Chondrocyte (in vitro differentiated cells): ENCODE results near the gene OVCH1. TPM values are rescaled to one million over a fixed set of nuclear protein-coding genes. Genes with fewer than 3 reads are reported as not detected.

Source experiments
- DNase-seq: peaks from one replicate; pipeline ENCODE4 v3.0.0; 2021; ENCODE audit warnings: mixed read lengths, low spot score
- H3K27ac Mint-ChIP-seq: one replicate; pipeline ENCODE4 v1.8.0; 2021; ENCODE audit warnings: mild to moderate bottlenecking, moderate library complexity, mixed read lengths; ENCODE audit not compliant: unreplicated experiment
- H3K27me3 Mint-ChIP-seq: 2 replicates; pipeline ENCODE4 v1.8.0; 2021; ENCODE audit warnings: low read depth, mixed read lengths
- H3K36me3 Mint-ChIP-seq: 2 replicates; pipeline ENCODE4 v1.8.0; 2021; ENCODE audit warnings: low read depth, mixed read lengths
- H3K4me1 Mint-ChIP-seq: 2 replicates; pipeline ENCODE4 v1.8.0; 2021; ENCODE audit warnings: low read depth, mild to moderate bottlenecking, mixed read lengths
- H3K4me3 Mint-ChIP-seq: one replicate; pipeline ENCODE4 v1.8.0; 2021; ENCODE audit warnings: mild to moderate bottlenecking, moderate library complexity, mixed read lengths; ENCODE audit not compliant: unreplicated experiment
- H3K9me3 Mint-ChIP-seq: 2 replicates; pipeline ENCODE4 v1.8.0; 2021; ENCODE audit warnings: low read depth, mixed read lengths
- total RNA-seq: library from RNA; stranded (reverse); gene quantifications from 3 replicates; pipeline ENCODE4 v1.2.1, GENCODE V29; 2021
- TF ChIP-seq, protein P1 (sequence below): fragments of 200-600 bp; sonication (generic); IDR thresholded peaks from 2 replicates; pipeline ENCODE4 v1.5.0; 2021; ENCODE audit warnings: antibody characterized with exemption, mild to moderate bottlenecking, moderate library complexity

OVCH1 gene
- total RNA-seq, 1 donor from 2014 or later, result 0.20 TPM

DNA sequence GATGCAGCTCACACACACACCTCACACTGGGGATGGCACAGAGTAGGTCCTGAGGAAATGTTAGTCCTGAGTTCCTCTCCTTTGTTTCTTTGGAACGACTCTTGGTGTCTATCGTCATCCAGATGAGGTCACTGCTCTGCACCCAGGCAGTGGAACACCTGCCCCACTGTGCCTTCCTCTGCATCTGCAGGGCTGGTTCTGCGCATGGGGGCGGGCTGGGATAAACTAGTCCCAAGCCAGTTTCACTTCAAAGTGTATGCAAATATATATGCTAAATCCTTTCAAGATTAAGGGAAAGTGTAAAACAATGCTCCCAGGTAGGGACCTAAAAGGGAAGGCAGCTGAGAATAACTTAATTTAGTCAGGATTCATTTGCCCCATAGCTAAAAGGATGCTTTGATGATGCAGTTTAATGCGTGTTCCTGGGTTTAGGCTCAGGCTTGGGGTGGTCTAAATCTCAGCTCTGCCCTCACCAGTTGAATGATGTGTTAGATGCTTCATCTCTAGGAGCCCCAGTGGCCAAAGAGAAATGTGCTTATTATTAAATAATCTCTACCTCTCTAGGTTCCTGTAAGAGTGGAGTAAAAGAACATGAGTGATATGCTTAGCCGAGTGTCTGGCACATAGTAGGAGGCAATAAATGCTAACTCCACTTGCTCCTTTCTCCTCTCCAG is 47.1 kb upstream of the OVCH1 start:
- H3K4me1 Mint-ChIP-seq, result peaks cover 17% of the 10 kb centered on the region
- no peaks in the 10 kb centered on the region for H3K27me3 Mint-ChIP-seq
- H3K27ac Mint-ChIP-seq, result no peak overlapping the region
- no peak overlapping the region for H3K4me3 Mint-ChIP-seq
- no peak for DNase-seq
- H3K9me3 Mint-ChIP-seq, result no peaks in the 10 kb centered on the region
- peaks cover 11% of the 10 kb centered on the region for H3K36me3 Mint-ChIP-seq
- TF ChIP-seq, protein P1, sequence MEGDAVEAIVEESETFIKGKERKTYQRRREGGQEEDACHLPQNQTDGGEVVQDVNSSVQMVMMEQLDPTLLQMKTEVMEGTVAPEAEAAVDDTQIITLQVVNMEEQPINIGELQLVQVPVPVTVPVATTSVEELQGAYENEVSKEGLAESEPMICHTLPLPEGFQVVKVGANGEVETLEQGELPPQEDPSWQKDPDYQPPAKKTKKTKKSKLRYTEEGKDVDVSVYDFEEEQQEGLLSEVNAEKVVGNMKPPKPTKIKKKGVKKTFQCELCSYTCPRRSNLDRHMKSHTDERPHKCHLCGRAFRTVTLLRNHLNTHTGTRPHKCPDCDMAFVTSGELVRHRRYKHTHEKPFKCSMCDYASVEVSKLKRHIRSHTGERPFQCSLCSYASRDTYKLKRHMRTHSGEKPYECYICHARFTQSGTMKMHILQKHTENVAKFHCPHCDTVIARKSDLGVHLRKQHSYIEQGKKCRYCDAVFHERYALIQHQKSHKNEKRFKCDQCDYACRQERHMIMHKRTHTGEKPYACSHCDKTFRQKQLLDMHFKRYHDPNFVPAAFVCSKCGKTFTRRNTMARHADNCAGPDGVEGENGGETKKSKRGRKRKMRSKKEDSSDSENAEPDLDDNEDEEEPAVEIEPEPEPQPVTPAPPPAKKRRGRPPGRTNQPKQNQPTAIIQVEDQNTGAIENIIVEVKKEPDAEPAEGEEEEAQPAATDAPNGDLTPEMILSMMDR, result no peak

DNA sequence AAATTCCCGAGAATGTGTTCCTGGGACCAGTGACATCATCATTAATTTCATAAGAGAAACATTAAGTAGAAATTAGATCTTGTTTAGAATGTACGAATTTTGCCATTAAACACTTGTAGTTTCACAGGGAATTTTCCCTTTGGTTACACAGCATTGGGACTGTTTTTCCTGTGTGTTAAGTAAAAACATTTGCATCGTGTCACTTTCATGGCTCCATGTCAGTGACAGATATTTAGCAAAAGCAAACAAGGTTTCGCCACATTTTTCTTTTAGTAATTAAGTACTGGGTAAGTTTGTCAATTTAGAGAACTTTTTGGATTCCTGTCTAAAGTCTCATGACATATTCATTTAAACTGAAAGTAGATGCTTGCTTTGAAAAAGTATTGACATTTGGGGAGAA is 45.5 kb upstream of the OVCH1 start:
- no peak overlapping the region for H3K27ac Mint-ChIP-seq
- peaks cover 17% of the 10 kb centered on the region for H3K4me1 Mint-ChIP-seq
- TF ChIP-seq, protein P1, result no peak
- H3K27me3 Mint-ChIP-seq, result no peaks in the 10 kb centered on the region
- DNase-seq, result no peak
- peaks cover 11% of the 10 kb centered on the region for H3K36me3 Mint-ChIP-seq
- no peaks in the 10 kb centered on the region for H3K9me3 Mint-ChIP-seq
- no peak overlapping the region for H3K4me3 Mint-ChIP-seq

DNA sequence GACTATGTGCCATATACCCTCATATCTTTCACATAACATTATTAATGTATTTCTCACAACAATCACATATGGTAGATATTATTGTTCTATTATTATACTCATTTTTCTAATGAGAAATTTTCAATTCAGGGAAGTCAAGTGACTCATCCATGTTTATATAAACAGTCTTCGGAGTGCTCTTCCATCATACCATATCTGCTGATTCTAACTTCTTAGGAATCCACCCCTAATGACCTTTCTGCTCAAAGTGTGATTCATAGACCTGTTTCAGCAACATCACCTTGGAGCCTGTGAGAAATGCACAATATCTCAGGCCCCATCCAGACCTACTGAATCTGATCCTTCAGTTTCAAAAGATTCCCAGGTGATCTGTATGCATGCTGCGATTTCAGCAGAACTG is 39.8 kb upstream of the OVCH1 start:
- DNase-seq, result no peak
- Mint-ChIP-seq H3K4me3 (no peak overlapping the region), H3K27me3 (no peaks in the 10 kb centered on the region), H3K36me3 (peaks cover 2% of the 10 kb centered on the region), H3K4me1 (no peaks in the 10 kb centered on the region), H3K27ac (no peak overlapping the region), H3K9me3 (no peaks in the 10 kb centered on the region)
- TF ChIP-seq, protein P1, result no peak

DNA sequence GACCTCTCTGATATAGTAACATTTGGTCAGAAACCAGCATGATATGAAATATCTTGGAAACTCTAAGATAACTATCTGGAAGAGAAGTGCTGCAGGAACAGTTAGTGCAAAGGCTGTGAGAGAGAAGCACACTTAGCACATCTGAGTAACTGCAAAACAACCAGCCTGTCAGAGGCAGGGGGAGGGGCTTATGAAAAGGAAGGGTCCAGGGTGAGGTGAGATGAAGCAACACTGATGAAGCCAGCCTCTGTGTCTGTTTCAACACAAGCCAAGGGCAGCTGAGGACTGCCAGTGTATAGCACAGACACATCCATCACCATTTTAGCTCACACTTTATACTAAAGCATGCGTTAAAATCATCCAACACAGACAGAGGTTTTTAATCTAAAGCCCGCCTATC is 37.4 kb upstream of the OVCH1 start:
- Mint-ChIP-seq H3K27me3 (no peaks in the 10 kb centered on the region), H3K4me1 (no peaks in the 10 kb centered on the region), H3K4me3 (no peak overlapping the region), H3K9me3 (no peaks in the 10 kb centered on the region), H3K27ac (no peak overlapping the region), H3K36me3 (peaks cover 2% of the 10 kb centered on the region)
- DNase-seq, result no peak
- TF ChIP-seq, protein P1, result no peak

DNA sequence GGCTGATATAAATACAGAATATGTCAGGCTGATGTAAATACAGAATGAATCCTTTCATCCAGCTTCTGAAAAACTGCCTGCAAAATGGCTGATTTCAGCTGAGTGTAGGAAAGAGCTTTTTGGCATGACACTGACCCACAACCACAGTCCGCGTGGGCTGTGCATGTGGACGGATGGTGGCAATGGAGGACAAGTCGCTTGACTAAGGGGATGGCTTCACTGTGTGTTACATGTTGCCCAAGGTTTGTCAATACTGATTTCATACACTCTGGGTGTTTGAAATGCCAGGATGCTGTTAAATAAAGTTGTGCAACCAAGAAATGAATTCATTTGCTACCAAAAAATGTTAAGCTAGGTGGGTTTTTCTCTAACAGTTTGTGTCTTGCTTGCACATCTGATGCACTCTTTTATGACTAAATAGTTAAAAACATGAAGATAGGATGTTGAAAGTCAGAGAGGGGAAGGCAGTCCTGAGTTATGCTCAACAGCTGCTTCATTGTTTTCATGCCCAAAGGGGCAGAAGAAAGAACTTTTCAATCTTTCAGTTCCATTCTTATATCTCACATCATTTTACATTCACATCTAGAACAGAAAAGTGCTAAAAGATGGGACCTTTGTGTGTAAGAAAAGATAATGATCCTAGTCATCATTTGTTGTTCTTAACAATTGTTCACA is 36.5 kb upstream of the OVCH1 start:
- H3K4me3 Mint-ChIP-seq, result no peak overlapping the region
- peaks cover 2% of the 10 kb centered on the region for H3K36me3 Mint-ChIP-seq
- TF ChIP-seq, protein P1, result no peak
- no peaks in the 10 kb centered on the region for H3K9me3 Mint-ChIP-seq
- no peak overlapping the region for H3K27ac Mint-ChIP-seq
- H3K4me1 Mint-ChIP-seq, result no peaks in the 10 kb centered on the region
- H3K27me3 Mint-ChIP-seq, result no peaks in the 10 kb centered on the region
- DNase-seq, result no peak
